GM18907 (cell line): Measurements from ENCODE around the gene DCAF5.
"Not testable (repeated sequence)": the region's sequence is repeated elsewhere in the genome, so short reads cannot be mapped to it uniquely, and the experiment has no call there.

ENCODE experiments used
- ATAC-seq: cut with Tn5 transposase; IDR thresholded peaks from one replicate; pipeline ENCODE4 v1.9.1; 2021; ENCODE audit warnings: mild to moderate bottlenecking, moderate library complexity; ENCODE audit not compliant: unreplicated experiment

Gene DCAF5, protein sequence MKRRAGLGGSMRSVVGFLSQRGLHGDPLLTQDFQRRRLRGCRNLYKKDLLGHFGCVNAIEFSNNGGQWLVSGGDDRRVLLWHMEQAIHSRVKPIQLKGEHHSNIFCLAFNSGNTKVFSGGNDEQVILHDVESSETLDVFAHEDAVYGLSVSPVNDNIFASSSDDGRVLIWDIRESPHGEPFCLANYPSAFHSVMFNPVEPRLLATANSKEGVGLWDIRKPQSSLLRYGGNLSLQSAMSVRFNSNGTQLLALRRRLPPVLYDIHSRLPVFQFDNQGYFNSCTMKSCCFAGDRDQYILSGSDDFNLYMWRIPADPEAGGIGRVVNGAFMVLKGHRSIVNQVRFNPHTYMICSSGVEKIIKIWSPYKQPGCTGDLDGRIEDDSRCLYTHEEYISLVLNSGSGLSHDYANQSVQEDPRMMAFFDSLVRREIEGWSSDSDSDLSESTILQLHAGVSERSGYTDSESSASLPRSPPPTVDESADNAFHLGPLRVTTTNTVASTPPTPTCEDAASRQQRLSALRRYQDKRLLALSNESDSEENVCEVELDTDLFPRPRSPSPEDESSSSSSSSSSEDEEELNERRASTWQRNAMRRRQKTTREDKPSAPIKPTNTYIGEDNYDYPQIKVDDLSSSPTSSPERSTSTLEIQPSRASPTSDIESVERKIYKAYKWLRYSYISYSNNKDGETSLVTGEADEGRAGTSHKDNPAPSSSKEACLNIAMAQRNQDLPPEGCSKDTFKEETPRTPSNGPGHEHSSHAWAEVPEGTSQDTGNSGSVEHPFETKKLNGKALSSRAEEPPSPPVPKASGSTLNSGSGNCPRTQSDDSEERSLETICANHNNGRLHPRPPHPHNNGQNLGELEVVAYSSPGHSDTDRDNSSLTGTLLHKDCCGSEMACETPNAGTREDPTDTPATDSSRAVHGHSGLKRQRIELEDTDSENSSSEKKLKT

GRCh38 chr14:69152902-69153151, at the start of gene DCAF5:
TSS of gene DCAF5 (minus strand) at chr14:69153119. CDS start at chr14:69152978, 141 bp downstream.
- ATAC-seq = no peak

DNA sequence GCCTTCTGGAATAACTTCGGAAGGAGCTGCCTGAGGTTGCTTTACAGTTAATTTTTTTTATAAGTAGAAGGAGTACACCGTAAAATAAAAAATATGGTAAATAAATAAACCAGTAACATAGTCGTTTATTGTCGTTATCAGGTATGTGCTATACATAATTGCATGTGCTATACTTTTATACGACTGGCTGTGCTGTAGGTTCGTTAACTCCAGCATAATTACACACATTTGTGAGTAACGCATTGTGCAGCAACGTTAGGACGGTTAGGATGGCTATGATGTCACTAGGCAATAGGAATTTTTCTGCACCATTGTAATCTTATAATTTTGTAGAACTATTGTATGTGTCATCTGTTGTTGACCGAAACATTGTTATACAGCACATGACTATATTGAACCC, 46.9 kb upstream of the DCAF5 start:
- no peak for ATAC-seq

DNA sequence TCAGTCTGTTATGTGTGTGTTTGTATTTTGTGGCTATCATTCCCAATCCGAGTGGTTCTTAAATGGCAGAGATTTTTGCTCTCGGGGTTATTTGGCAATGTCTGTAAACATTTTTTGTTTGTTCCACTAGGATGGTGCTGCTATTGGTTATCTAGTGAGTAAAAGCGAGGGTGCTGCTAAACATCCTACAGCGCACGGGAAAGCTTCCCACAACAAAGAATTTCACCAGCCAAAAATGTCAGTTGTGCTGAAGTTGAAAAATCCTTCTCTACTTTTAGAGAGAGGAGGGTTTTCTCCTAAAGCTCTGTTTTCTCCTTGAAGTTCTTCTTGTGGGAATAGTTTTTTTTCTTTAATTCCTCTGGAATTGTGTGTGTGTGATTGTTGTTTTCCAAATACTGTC, 40.8 kb upstream of the DCAF5 start:
- no peak for ATAC-seq

- ATAC-seq = peak; percentile 89
These were observed 38.6 kb upstream of the DCAF5 start, which contains the start of gene EXD2 for GRCh38 chr14:69191340-69192111. TSS of gene EXD2 (plus strand) at chr14:69191498. CDS start at chr14:69209471, 17,973 bp downstream.

DNA sequence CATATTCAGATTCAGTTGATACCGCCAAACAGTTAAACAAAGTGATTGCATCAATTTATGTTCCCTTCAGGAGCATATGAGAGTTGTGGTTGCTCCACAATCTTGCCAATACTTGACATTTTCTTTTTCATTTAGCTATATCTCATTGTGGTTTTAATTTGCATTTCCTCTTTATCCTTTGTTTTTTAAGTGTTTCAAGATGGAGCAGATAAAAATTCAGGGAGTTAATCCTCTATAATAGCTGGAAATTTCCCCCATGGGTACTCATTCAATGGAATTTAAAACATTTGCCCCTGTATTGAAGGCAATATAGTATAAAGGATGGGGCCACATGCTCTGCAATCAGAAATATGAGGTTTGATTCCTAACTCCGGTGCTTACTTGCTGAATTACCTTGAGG, 37.3 kb upstream of the DCAF5 start:
- ATAC-seq = no peak

DNA sequence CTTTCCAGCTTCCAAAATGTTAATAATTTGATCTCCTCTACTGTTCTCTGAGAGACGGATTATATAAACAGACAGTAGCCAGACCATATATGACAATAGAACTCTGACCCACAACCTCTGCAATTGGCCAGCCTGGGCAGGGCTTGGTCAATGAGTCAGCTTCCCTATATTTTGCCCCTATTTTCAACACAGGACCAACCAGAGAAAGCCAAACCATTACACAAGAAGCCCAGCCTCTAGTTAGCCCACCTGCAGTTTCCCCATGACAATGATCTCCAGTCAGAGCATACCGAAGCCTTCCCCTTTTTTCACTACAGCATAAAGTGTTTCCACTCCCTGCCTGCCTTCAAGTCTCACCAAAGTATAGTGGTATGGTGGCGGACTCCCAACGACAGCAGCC, 30.8 kb upstream of the DCAF5 start:
- ATAC-seq = no peak

GRCh38 chr14:69182580-69182979, 29.7 kb upstream of the DCAF5 start:
- ATAC-seq = not testable (repeated sequence)

GRCh38 chr14:69181491-69181890, 28.6 kb upstream of the DCAF5 start:
- no peak for ATAC-seq

GRCh38 chr14:69175130-69175529, 22.2 kb upstream of the DCAF5 start:
- ATAC-seq = no peak

- no peak for ATAC-seq
These were observed 18.6 kb upstream of the DCAF5 start for GRCh38 chr14:69171569-69171968.

DNA sequence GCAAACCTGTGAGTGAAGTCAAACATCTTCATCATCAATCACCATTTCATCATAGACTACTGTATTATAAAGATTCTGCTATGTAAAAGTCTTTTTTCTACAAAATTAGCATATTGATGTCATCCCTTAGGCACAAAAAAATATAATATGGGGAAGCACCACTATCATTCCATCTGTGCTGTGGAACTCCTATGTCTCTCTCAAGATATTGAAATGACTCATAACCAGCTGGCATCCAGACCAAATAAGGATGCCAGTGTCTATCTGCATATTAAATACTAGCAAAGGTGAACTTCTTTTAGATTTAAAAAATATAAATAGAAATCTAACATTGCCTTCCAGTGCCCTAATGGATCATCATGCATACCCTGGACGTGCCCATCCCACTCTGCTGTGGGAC, 17.9 kb upstream of the DCAF5 start:
- ATAC-seq = no peak

- not testable (repeated sequence) for ATAC-seq
These were observed 12.9 kb upstream of the DCAF5 start for GRCh38 chr14:69165787-69166186.

DNA sequence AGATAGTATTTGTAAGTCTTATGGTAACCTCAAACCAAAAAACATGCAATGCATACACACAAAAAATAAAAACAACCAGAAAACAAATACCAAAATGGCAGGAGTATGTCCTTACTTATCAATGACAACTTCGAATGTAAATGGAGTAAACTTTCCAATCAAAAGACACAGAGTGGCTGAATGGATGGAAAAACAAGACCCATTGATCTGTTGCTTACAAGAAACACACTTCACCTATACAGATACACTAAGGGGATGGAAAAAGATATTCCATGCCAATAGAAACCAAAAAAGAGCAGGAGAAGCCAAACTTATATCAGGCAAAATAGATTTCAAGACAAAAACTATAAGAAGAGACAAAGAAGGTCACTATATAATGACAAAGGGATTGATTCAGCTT, 8.7 kb upstream of the DCAF5 start:
- ATAC-seq = no peak

- no peak for ATAC-seq
These were observed 3.3 kb upstream of the DCAF5 start for GRCh38 chr14:69156224-69156623.

DNA sequence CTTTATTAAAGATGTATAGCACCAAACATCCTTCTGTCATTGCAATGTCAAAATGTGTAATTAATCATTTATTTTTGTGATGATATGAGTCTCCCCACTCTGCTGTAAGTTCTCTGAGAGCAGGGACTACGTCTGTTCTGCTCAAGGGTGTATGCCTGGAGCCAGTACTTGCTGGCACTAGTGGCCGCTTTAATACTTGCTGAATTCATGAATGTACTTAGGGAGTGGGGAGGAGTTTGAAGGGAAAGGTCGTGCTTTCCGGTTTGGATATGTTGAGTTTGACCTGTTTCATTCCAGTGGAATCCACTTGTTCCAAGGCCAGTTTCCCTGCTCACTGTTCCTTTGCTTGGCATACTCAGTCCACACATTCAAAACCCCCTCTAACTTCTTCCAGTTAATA, 1.9 kb upstream of the DCAF5 start:
- no peak for ATAC-seq

GRCh38 chr14:69153873-69154270, 953 bp upstream of the DCAF5 start:
- ATAC-seq = no peak

- peak; percentile 87 for ATAC-seq
These were observed 393 bp upstream of the DCAF5 start for GRCh38 chr14:69153152-69153872.

DNA sequence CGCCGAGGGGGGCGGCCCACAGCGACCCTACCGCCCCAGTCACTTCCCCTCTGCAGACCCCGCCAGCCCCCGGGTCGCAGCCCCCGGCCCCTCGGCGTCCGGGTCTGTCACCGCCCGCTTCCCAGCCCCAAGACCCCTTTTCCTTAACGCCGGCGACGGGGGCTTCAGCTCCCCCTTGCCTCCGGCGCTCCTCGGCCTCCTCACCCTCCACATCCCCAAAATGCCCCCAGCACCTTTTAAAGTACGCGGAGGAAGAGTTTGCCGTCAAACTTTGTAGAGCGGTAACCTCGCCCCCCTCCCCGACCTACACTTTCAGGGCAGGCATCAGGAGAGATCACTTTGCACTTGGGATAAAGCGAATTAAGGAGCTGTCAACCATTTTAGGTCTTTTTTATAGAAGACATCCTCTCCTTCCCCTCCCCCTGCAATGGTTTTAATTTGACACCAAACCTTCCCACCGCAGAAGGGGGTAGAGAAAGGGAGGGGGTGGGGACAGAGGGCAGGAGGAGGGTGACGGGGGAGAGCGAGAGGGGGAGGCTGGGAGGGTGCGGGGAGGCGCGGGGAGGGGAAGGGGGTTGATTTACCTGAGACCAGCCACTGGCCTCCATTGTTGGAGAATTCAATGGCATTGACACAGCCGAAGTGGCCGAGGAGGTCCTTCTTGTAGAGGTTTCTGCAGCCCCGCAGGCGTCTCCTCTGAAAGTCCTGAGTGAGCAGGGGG, 578 bp downstream of the DCAF5 start:
- no peak for ATAC-seq

DNA sequence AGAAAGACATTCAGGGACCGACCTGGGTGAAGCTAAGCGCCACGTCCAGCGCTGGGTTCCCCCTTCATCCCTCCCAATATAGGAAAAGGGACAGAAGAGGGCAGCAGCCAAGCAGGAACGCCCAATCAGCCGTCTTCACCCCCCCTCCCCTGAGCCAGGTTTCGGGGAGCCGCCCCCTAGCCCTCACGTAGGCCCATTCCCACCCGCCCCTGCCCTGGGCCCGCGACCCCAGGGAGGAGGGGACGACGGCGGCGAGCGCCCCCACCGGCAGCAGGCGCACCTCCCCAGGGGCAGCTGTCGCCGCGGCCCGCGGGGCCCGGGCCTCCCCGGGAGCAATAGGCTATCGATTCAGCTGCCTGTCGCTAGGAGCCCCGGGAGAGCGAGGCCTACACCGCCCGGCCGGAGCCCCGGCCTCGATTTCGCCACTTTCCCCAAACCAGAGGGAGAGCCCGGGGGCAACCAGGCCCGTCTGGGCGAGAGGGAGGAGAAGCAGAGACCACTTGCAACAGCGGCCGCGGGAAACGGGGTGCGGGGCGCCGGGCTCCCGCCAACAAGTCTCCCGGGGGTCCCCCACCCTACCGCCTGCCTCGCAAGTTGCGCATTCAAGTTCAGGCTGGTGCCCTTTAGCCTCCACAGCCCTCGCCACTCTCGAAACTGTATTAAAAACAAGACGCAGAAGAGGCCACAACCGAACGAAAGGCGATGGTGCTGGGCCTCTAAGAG, 1.3 kb downstream of the DCAF5 start:
- ATAC-seq = peak; percentile 50
